ENCODE results near the gene BMAL1. TPM values are rescaled to one million over a fixed set of nuclear protein-coding genes. Genes with fewer than 3 reads are reported as not detected.

BMAL1 gene
- total RNA-seq, 1 donor from 2014 or later = 7.4 TPM

GRCh38 chr11:13290221-13290980, 12.8 kb downstream of the BMAL1 start:
- DNase-seq (ENCODE audit: low read depth in 2 of 2) = no peak

GRCh38 chr11:13291361-13291760, 13.8 kb downstream of the BMAL1 start:
- DNase-seq (ENCODE audit: low read depth in 2 of 2) = no peak

- DNase-seq (ENCODE audit: low read depth in 2 of 2) = no peak
Measured at GRCh38 chr11:13291800-13292199, 14.2 kb downstream of the BMAL1 start.

- no peak for DNase-seq (ENCODE audit: low read depth in 2 of 2)
Measured at GRCh38 chr11:13292970-13293369, 15.4 kb downstream of the BMAL1 start.

- no peak for DNase-seq (ENCODE audit: low read depth in 2 of 2)
Measured at GRCh38 chr11:13294178-13294577, 16.6 kb downstream of the BMAL1 start.

- no peak for DNase-seq (ENCODE audit: low read depth in 2 of 2)
Measured at GRCh38 chr11:13294771-13295579, 17.4 kb downstream of the BMAL1 start.

- no peak for DNase-seq (ENCODE audit: low read depth in 2 of 2)
Measured at GRCh38 chr11:13297308-13297916, 19.8 kb downstream of the BMAL1 start.

- DNase-seq (ENCODE audit: low read depth in 2 of 2) = no peak
Measured at GRCh38 chr11:13297917-13298356, 20.3 kb downstream of the BMAL1 start.

- no peak for DNase-seq (ENCODE audit: low read depth in 2 of 2)
Measured at GRCh38 chr11:13298765-13299164, 21.2 kb downstream of the BMAL1 start.

- no peak for DNase-seq (ENCODE audit: low read depth in 2 of 2)
Measured at GRCh38 chr11:13301522-13301921, 23.9 kb downstream of the BMAL1 start.

- no peak for DNase-seq (ENCODE audit: low read depth in 2 of 2)
Measured at GRCh38 chr11:13302420-13302958, 24.9 kb downstream of the BMAL1 start.

- DNase-seq (ENCODE audit: low read depth in 2 of 2) = no peak
Measured at GRCh38 chr11:13303668-13304649, 26.4 kb downstream of the BMAL1 start.

GRCh38 chr11:13304655-13305335, 27.2 kb downstream of the BMAL1 start:
- peak in 1 of 2 donors; percentile 38 for DNase-seq (ENCODE audit: low read depth in 2 of 2)

GRCh38 chr11:13308704-13309103, 31.1 kb downstream of the BMAL1 start:
- DNase-seq (ENCODE audit: low read depth in 2 of 2) = no peak

- DNase-seq (ENCODE audit: low read depth in 2 of 2) = no peak
Measured at GRCh38 chr11:13309156-13309555, 31.6 kb downstream of the BMAL1 start.

- no peak for DNase-seq (ENCODE audit: low read depth in 2 of 2)
Measured at GRCh38 chr11:13310443-13310842, 32.9 kb downstream of the BMAL1 start.

- DNase-seq (ENCODE audit: low read depth in 2 of 2) = no peak
Measured at GRCh38 chr11:13311570-13311969, 34.0 kb downstream of the BMAL1 start.

GRCh38 chr11:13313005-13313819, 35.6 kb downstream of the BMAL1 start:
- DNase-seq (ENCODE audit: low read depth in 2 of 2) = no peak

GRCh38 chr11:13314676-13315394, 37.2 kb downstream of the BMAL1 start:
- DNase-seq (ENCODE audit: low read depth in 2 of 2) = no peak

All from dermis microvascular lymphatic vessel endothelial cell (primary cell).